Activated naive CD4-positive, alpha-beta T cell treated with Interleukin-2 at 50 U/mL for 16 hours (primary cell): ENCODE data around the gene IFITM10.

Source experiments
- DNase-seq: peaks from one replicate; pipeline ENCODE4 v3.0.0-alpha.2; 2020

IFITM10 gene

GRCh38 chr11:1750840-1751530 is 590 bp upstream of the IFITM10 start:
- no peak for DNase-seq

GRCh38 chr11:1749395-1750351 is 722 bp downstream of the IFITM10 start:
- DNase-seq: no peak

- no peak for DNase-seq
Observed at GRCh38 chr11:1748636-1749394, 1.6 kb downstream of the IFITM10 start.

GRCh38 chr11:1747753-1748635 is 2.4 kb downstream of the IFITM10 start:
- no peak for DNase-seq

- no peak for DNase-seq
Observed at GRCh38 chr11:1746956-1747752, 3.2 kb downstream of the IFITM10 start.

GRCh38 chr11:1746511-1746931 is 3.9 kb downstream of the IFITM10 start:
- no peak for DNase-seq

GRCh38 chr11:1745701-1746320 is 4.6 kb downstream of the IFITM10 start:
- no peak for DNase-seq

- no peak for DNase-seq
Observed at GRCh38 chr11:1744891-1745700, 5.3 kb downstream of the IFITM10 start.

GRCh38 chr11:1744137-1744886 is 6.1 kb downstream of the IFITM10 start:
- peak; percentile 1 for DNase-seq

- peak; percentile 1 for DNase-seq
Observed at GRCh38 chr11:1743585-1744136, 6.7 kb downstream of the IFITM10 start.

GRCh38 chr11:1742869-1743584 is 7.4 kb downstream of the IFITM10 start:
- no peak for DNase-seq

- no peak for DNase-seq
Observed at GRCh38 chr11:1742371-1742770, 8.0 kb downstream of the IFITM10 start.

GRCh38 chr11:1741741-1742140 is 8.7 kb downstream of the IFITM10 start:
- DNase-seq: no peak

- no peak for DNase-seq
Observed at GRCh38 chr11:1740786-1741530, 9.4 kb downstream of the IFITM10 start.

GRCh38 chr11:1739576-1739975 is 10.8 kb downstream of the IFITM10 start:
- DNase-seq: no peak

- no peak for DNase-seq
Observed at GRCh38 chr11:1738380-1738779, 12.0 kb downstream of the IFITM10 start.

GRCh38 chr11:1737080-1737757 is 13.2 kb downstream of the IFITM10 start:
- no peak for DNase-seq
